ENCODE measurements around the gene KANSL3. TPM values are rescaled to one million over a fixed set of nuclear protein-coding genes. Genes with fewer than 3 reads are reported as not detected.

The KANSL3 gene
- total and polyA plus RNA-seq, 2 experiments from 2014 or later = 8.9 to 31.4 TPM

DNA sequence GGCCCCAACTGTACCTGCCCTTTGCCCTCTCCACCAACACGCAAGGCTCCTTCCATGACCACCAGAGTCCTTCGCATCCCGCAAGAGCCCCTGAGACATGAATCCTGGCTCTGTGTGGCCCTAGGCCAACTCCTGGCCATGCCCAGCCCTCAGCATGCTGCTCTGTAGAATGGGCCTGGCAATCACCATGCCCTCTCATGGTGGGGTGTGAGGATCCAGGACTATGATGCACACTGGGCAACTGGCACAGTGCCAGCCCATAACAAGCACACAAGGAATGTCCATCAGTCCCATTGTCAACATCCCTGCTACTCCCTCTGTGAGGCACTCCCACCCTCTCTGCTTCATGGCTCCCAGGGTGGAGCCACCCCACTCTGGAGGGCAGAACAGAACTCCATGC, 49.2 kb upstream of the KANSL3 start (continued):
- TF ChIP-seq POLR2AphosphoS5 (IDR thresholded peaks at IDR 0.05; ENCODE audit: low read depth) = no peak
- TF ChIP-seq, protein P1, sequence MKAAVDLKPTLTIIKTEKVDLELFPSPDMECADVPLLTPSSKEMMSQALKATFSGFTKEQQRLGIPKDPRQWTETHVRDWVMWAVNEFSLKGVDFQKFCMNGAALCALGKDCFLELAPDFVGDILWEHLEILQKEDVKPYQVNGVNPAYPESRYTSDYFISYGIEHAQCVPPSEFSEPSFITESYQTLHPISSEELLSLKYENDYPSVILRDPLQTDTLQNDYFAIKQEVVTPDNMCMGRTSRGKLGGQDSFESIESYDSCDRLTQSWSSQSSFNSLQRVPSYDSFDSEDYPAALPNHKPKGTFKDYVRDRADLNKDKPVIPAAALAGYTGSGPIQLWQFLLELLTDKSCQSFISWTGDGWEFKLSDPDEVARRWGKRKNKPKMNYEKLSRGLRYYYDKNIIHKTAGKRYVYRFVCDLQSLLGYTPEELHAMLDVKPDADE (IDR thresholded peaks at IDR 0.05) = no peak
- TF ChIP-seq ZNF331 (CRISPR knock-in tag; IDR thresholded peaks at IDR 0.05; ENCODE audit: low read depth) = no peak
- TF ChIP-seq EZH2phosphoT487 (IDR thresholded peaks at IDR 0.05; ENCODE audit: unreplicated experiment) = no peak
- TF ChIP-seq, protein P2, sequence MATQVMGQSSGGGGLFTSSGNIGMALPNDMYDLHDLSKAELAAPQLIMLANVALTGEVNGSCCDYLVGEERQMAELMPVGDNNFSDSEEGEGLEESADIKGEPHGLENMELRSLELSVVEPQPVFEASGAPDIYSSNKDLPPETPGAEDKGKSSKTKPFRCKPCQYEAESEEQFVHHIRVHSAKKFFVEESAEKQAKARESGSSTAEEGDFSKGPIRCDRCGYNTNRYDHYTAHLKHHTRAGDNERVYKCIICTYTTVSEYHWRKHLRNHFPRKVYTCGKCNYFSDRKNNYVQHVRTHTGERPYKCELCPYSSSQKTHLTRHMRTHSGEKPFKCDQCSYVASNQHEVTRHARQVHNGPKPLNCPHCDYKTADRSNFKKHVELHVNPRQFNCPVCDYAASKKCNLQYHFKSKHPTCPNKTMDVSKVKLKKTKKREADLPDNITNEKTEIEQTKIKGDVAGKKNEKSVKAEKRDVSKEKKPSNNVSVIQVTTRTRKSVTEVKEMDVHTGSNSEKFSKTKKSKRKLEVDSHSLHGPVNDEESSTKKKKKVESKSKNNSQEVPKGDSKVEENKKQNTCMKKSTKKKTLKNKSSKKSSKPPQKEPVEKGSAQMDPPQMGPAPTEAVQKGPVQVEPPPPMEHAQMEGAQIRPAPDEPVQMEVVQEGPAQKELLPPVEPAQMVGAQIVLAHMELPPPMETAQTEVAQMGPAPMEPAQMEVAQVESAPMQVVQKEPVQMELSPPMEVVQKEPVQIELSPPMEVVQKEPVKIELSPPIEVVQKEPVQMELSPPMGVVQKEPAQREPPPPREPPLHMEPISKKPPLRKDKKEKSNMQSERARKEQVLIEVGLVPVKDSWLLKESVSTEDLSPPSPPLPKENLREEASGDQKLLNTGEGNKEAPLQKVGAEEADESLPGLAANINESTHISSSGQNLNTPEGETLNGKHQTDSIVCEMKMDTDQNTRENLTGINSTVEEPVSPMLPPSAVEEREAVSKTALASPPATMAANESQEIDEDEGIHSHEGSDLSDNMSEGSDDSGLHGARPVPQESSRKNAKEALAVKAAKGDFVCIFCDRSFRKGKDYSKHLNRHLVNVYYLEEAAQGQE (IDR thresholded peaks at IDR 0.05; ENCODE audit: unreplicated experiment) = no peak

DNA sequence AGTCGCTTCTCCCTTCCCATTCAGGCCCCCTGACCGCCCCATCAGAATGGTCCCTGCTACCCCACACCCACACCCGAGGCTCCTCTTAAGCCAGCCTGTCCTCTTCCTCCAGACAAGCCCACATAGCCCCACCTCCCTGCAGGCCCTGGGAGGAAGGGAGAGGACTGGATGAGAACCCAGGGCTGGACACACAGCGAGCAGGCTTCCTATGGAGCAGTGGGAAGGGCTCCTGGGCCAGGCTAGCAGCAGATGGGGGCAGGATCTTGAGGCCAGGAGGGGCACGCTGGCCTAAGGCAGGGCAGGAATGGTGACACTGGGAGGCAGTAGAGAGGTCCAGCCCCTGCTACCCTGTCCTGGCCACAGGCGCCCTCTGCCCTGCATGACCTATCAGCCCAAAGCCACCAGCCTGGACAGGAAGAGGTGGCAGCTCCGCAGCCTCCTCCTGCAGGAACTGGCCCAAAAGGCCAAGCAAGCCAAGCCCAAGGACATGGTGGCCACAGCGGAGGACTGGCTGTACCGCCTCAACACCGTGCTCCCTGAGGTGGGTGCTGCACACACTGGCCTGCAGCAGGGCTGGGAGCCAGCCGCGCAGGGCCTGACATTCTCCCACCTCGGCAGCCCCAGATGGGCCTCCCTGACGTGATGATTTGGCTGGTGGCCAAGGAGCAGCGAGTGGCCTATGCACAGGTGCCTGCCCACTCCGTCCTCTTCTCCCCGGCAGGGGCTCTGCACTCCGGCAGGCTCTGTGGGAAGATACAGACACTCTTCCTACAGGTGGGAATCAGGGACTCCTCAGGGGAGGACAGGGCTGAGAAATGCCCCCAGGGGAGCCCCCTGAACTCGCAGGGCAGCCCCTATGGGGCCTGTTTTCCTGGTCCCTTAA, 47.7 kb upstream of the KANSL3 start:
- Histone ChIP-seq H3K27ac (ENCODE audit: low read depth) (no peak overlapping the region), H4K20me1 (replicated peaks; ENCODE audit: insufficient read depth) (no peaks in the 10 kb centered on the region), H3K79me2 (replicated peaks; ENCODE audit: insufficient read depth) (no peaks in the 10 kb centered on the region), H3K4me2 (no peak overlapping the region), H3K27me3 (ENCODE audit: insufficient read depth) (no peaks in the 10 kb centered on the region), H3K36me3 (ENCODE audit: insufficient read depth) (no peaks in the 10 kb centered on the region), H3K4me3 (no peak overlapping the region), H2AFZ (no peak overlapping the region; the same call in 1 of the 2 replicates), H3K4me1 (ENCODE audit: insufficient read depth) (no peaks in the 10 kb centered on the region), H3F3A (replicated peaks; ENCODE audit: low read depth) (no peaks in the 10 kb centered on the region), H3K9me2 (ENCODE audit: insufficient read depth) (no peaks in the 10 kb centered on the region)
- no peaks in the 10 kb centered on the region for H3K9me3 Mint-ChIP-seq
- peaks cover 5% of the 10 kb centered on the region; the same call in 1 of the 3 replicates for H3K4me1 Mint-ChIP-seq
- TF ChIP-seq EZH2 (IDR thresholded peaks at IDR 0.05; ENCODE audit: low read depth, unreplicated experiment) = no peak
- TF ChIP-seq, protein P3, sequence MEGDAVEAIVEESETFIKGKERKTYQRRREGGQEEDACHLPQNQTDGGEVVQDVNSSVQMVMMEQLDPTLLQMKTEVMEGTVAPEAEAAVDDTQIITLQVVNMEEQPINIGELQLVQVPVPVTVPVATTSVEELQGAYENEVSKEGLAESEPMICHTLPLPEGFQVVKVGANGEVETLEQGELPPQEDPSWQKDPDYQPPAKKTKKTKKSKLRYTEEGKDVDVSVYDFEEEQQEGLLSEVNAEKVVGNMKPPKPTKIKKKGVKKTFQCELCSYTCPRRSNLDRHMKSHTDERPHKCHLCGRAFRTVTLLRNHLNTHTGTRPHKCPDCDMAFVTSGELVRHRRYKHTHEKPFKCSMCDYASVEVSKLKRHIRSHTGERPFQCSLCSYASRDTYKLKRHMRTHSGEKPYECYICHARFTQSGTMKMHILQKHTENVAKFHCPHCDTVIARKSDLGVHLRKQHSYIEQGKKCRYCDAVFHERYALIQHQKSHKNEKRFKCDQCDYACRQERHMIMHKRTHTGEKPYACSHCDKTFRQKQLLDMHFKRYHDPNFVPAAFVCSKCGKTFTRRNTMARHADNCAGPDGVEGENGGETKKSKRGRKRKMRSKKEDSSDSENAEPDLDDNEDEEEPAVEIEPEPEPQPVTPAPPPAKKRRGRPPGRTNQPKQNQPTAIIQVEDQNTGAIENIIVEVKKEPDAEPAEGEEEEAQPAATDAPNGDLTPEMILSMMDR (conservative IDR thresholded peaks at IDR 0.05; ENCODE audit: low read depth in 2 of 2) = peak; percentile 19 to 57; a peak in 3 of 4 replicates
- no peak for TF ChIP-seq NANOG (IDR thresholded peaks at IDR 0.05; ENCODE audit: borderline replicate concordance)
- no peak overlapping the region for H3K27ac Mint-ChIP-seq
- peaks cover 6% of the 10 kb centered on the region for H3K27me3 Mint-ChIP-seq (ENCODE audit: insufficient read depth, low read depth, poor library complexity)
- ATAC-seq = peak; percentile 76
- no peak overlapping the region for H3K4me3 Mint-ChIP-seq
- H3K36me3 Mint-ChIP-seq (ENCODE audit: low read depth) = no peaks in the 10 kb centered on the region
- peak; percentile 60 for DNase-seq (ENCODE audit: low spot score)
